Smooth muscle cell of the coronary artery (primary cell): ENCODE measurements around the gene PPY. TPM values are rescaled to one million over a fixed set of nuclear protein-coding genes. Genes with fewer than 3 reads are reported as not detected.

Experiments used
- total RNA-seq: library from RNA; depleted of rRNA; stranded (reverse); fragments of >200 nt; gene quantifications from 2 replicates; pipeline ENCODE4 v1.2.3, GENCODE V29; 2014; ENCODE audit warnings: low replicate concordance

The PPY gene, protein sequence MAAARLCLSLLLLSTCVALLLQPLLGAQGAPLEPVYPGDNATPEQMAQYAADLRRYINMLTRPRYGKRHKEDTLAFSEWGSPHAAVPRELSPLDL
- not detected in 2 replicates for total RNA-seq

DNA sequence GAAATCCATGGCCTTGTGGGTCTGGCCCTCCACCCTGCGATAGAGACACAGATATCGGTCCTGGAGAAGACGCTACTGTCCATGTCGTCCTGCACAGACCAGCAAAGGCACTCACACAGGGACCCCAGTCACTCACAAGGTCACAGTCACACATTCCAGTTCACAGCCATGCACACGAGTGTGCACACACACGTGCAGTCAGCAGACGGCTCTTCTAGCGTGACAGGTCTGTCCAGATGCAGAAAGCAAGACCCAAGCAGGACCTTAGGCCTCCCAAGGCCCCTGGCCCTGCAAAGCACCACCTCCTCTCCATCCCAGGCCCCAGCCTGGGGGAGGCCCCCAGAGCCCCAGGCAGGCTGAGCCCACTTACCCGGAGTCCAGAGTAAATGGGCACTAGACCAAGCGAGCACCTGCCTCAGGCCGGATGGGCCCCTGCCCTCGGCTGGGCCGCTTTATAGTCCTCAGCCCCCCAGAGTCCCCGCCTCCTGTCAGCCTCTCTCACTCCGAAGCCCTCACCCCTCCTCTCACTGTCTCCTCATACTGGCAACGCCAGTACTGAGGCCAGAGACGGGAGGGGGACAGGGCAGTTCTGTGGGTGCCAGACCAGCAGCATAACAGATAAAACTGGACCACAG is at the start of gene PPY:
Gene PPY (minus strand): TSS at position 426 of the 635 bp plus-strand sequence. CDS start 822 bp downstream, outside the sequence.

DNA sequence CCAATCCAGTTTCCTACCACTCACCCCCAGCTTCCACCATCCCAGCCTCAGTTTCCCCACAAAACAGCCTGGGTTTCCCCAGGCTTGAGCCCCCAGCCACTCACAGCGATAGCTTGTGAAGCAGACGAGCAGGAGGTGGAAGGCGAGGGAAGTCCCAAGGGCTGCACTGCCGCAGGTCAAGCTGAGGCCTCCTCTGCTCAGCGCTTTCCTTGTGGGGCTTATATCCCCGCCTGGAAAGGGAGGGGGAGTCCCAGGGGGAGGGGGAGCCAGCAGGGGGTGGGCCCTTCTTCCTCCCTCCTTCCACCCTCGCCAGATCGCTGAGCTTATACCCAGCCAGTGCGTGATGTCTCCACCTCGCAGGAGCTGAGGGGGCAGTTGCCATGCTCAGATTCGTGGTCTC is 11.5 kb upstream of the PPY start, which contains the start of gene PYY:
Gene PYY (minus strand): TSS at position 195 of the 400 bp plus-strand sequence. CDS start 457 bp downstream, outside the sequence.

DNA sequence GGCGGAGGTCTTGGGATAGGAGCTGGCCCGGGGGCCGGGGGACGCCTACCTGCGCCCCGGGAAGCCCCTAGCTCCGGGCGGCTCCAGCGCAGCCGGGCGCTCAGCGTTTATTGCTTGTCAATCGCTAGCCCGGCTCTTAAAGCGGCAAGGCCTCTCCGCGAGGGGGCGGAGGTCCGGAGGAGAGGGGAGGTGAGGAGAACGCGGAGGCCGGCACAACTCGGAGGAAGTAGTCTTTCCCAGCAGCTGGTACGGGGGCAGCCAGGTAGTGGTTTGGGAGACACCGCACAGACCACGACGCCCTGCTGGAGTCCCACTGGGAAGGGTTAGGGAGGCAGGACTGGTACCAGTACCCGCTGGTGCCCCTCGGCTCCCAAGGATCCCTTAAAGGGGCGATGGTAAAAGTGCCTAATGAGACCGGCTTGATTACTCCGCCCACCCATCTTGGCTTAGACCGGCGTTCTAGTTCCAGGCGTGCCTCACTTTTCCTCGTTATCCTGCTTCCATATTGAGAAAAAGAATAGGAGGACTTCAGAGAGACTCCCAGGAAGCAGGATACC is 34.8 kb downstream of the PPY start, which contains the start of gene MPP2:
Gene MPP2 (minus strand): TSS at position 112 of the 557 bp plus-strand sequence. CDS start 3,076 bp downstream, outside the sequence.

Other genes with a start within 250 kb of the PPY start
- gene SOST, start 183.7 kb downstream of the PPY start, total RNA-seq, result 115 TPM in 1 of 2 replicates, not detected in the other
- 35.2 and 52.0 TPM in 2 replicates for gene DUSP3, start 163.5 kb downstream of the PPY start, total RNA-seq
- gene CFAP97D1, start 162.0 kb downstream of the PPY start, total RNA-seq, result under 0.01 TPM in 1 of 2 replicates, not detected in the other
- gene MPP3, start 109.3 kb downstream of the PPY start, total RNA-seq, result 10.4 and 10.5 TPM in 2 replicates
- not detected in 2 replicates for gene CD300LG, start 95.3 kb downstream of the PPY start, total RNA-seq
- gene MPP2, start 34.9 kb downstream of the PPY start, total RNA-seq, result 2.9 and 3.0 TPM in 2 replicates
- not detected in 2 replicates for gene PYY, start 11.5 kb upstream of the PPY start, total RNA-seq
- gene NAGS, start 62.1 kb upstream of the PPY start, total RNA-seq, result 0.59 and 0.98 TPM in 2 replicates
- gene TMEM101, start 72.5 kb upstream of the PPY start, total RNA-seq, result 68.7 and 110 TPM in 2 replicates
- gene LSM12, start 124.2 kb upstream of the PPY start, total RNA-seq, result 13.7 and 21.1 TPM in 2 replicates
- 16.3 and 24.9 TPM in 2 replicates for gene G6PC3, start 128.3 kb upstream of the PPY start, total RNA-seq
- gene HDAC5, start 181.2 kb upstream of the PPY start, total RNA-seq, result 40.1 and 63.5 TPM in 2 replicates
- 0.68 and 1.5 TPM in 2 replicates for gene HROB, start 199.5 kb upstream of the PPY start, total RNA-seq
- not detected in 2 replicates for gene ASB16, start 228.2 kb upstream of the PPY start, total RNA-seq
- gene TMUB2, start 244.5 kb upstream of the PPY start, total RNA-seq, result 22.4 and 30.9 TPM in 2 replicates